Astrocyte (in vitro differentiated cells and primary cell): ENCODE data around the gene ANKRD1. TPM values are rescaled to one million over a fixed set of nuclear protein-coding genes. Genes with fewer than 3 reads are reported as not detected.

Source experiments
- DNase-seq: peaks from one replicate; pipeline ENCODE4 v3.0.0-alpha.2; 2010; ENCODE audit warnings: low read depth
- FAIRE-seq: peaks from 2 replicates; lab custom pipeline; 2011; peaks lifted over from hg19 to GRCh38; lab: Jason Lieb, UNC
- H2AFZ ChIP-seq: 2 replicates; pipeline ENCODE4 v1.6.0; 2012; ENCODE audit warnings: low read depth, low read length, inconsistent platforms
- H3K27ac ChIP-seq: 2 replicates; pipeline ENCODE4 v1.5.1; 2011; ENCODE audit warnings: low read depth, low read length, inconsistent platforms
- H3K27me3 ChIP-seq: 2 replicates; pipeline ENCODE4 v1.6.0; 2011; ENCODE audit warnings: low read length, inconsistent platforms; ENCODE audit not compliant: insufficient read depth
- H3K36me3 ChIP-seq: 2 replicates; pipeline ENCODE4 v1.5.1; 2011; ENCODE audit warnings: low read length, inconsistent platforms; ENCODE audit not compliant: insufficient read depth
- H3K4me1 ChIP-seq: 2 replicates; pipeline ENCODE4 v1.5.1; 2011; ENCODE audit warnings: low read length, inconsistent platforms; ENCODE audit not compliant: insufficient read depth
- H3K4me2 ChIP-seq: 2 replicates; pipeline ENCODE4 v1.6.0; 2012; ENCODE audit warnings: low read length, inconsistent platforms
- H3K4me3 ChIP-seq: 2 replicates; pipeline ENCODE4 v1.5.1; 2011; ENCODE audit warnings: low read depth, mild to moderate bottlenecking, low read length, inconsistent platforms; ENCODE audit not compliant: insufficient read depth
- H3K79me2 ChIP-seq: 2 replicates; pipeline ENCODE4 v1.6.0; 2012; ENCODE audit warnings: mild to moderate bottlenecking, low read length, inconsistent platforms; ENCODE audit not compliant: insufficient read depth
- H3K9ac ChIP-seq: 2 replicates; pipeline ENCODE4 v1.6.0; 2012; ENCODE audit warnings: mild to moderate bottlenecking, low read length, inconsistent platforms
- H3K9me3 ChIP-seq: 2 replicates; pipeline ENCODE4 v1.5.1; 2012; ENCODE audit warnings: low read depth, mild to moderate bottlenecking, low read length, inconsistent platforms; ENCODE audit not compliant: insufficient read depth
- H4K20me1 ChIP-seq: 2 replicates; pipeline ENCODE4 v1.6.0; 2012; ENCODE audit warnings: low read length, inconsistent platforms; ENCODE audit not compliant: insufficient read depth
- H3K27ac Mint-ChIP-seq: one replicate; pipeline ENCODE4 v1.8.0; 2021; ENCODE audit warnings: mild to moderate bottlenecking, mixed read lengths; ENCODE audit not compliant: unreplicated experiment
- H3K27me3 Mint-ChIP-seq: one replicate; pipeline ENCODE4 v1.8.0; 2021; ENCODE audit warnings: low read depth, mixed read lengths; ENCODE audit not compliant: unreplicated experiment
- H3K36me3 Mint-ChIP-seq: one replicate; pipeline ENCODE4 v1.8.0; 2021; ENCODE audit warnings: low read depth, mixed read lengths; ENCODE audit not compliant: unreplicated experiment
- H3K4me1 Mint-ChIP-seq: one replicate; pipeline ENCODE4 v1.8.0; 2021; ENCODE audit warnings: low read depth, mixed read lengths; ENCODE audit not compliant: unreplicated experiment
- H3K4me3 Mint-ChIP-seq: one replicate; pipeline ENCODE4 v1.8.0; 2021; ENCODE audit warnings: mild to moderate bottlenecking, moderate library complexity, mixed read lengths; ENCODE audit not compliant: unreplicated experiment
- H3K9me3 Mint-ChIP-seq: one replicate; pipeline ENCODE4 v1.8.0; 2021; ENCODE audit warnings: mild to moderate bottlenecking, mixed read lengths; ENCODE audit not compliant: unreplicated experiment
- EZH2 ChIP-seq: IDR thresholded peaks from 2 replicates; pipeline ENCODE4 v1.6.1; 2012; ENCODE audit warnings: mild to moderate bottlenecking, low read length, inconsistent platforms; ENCODE audit not compliant: insufficient read depth
- total RNA-seq: library from RNA; stranded (reverse); gene quantifications from 2 replicates; pipeline ENCODE4 v1.2.1, GENCODE V29; 2021
- TF ChIP-seq, protein P1 (sequence below): IDR thresholded peaks from 2 replicates; pipeline ENCODE4 v1.5.1; 2011; ENCODE audit warnings: low read depth, mild to moderate bottlenecking, inconsistent platforms, low read length, moderate library complexity; ENCODE audit not compliant: insufficient read depth

ANKRD1 gene
- total RNA-seq, 1 donor from 2014 or later = 913 TPM

DNA sequence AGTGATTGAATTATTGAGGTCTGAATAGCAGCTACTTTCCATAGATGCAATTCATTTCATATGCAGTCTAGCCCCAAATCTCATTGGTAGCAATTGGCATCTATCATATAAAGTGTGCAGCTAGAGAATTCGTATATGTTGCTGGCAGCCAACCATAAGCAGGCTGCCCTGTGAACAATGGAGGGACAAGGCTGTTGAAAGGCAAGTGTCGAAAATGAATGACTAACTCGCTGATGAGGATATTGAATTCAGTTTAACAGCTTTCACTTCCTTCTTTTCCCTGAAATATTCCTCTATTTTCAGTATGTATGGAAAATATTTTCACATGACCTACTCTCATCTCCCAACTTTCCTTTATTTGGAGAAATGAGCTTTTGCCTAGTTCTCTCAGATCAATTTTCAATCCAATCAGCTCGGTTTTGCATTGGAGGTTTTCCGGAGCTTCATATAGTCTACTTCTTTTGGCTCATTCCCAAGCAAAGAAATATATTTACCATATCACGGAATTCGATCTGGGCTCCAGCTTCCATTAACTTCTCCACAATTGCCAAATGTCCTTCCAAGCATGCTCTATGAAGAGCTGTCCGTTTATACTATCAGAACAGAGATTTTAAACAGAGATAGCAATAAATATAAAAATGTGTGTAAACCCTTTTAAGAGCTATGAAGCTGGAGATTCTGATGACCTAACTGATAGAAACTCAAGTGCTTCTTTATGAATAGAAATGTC is 3.5 kb downstream of the ANKRD1 start:
- peaks cover 20% of the 10 kb centered on the region for H3K4me1 Mint-ChIP-seq
- peak overlapping the region; percentile 25 for H3K4me2 ChIP-seq
- no peak overlapping the region for H2AFZ ChIP-seq
- H3K27me3 Mint-ChIP-seq = no peaks in the 10 kb centered on the region
- peak overlapping the region; percentile 94 for H3K4me3 Mint-ChIP-seq
- H3K9ac ChIP-seq = no peak overlapping the region
- TF ChIP-seq, protein P1, sequence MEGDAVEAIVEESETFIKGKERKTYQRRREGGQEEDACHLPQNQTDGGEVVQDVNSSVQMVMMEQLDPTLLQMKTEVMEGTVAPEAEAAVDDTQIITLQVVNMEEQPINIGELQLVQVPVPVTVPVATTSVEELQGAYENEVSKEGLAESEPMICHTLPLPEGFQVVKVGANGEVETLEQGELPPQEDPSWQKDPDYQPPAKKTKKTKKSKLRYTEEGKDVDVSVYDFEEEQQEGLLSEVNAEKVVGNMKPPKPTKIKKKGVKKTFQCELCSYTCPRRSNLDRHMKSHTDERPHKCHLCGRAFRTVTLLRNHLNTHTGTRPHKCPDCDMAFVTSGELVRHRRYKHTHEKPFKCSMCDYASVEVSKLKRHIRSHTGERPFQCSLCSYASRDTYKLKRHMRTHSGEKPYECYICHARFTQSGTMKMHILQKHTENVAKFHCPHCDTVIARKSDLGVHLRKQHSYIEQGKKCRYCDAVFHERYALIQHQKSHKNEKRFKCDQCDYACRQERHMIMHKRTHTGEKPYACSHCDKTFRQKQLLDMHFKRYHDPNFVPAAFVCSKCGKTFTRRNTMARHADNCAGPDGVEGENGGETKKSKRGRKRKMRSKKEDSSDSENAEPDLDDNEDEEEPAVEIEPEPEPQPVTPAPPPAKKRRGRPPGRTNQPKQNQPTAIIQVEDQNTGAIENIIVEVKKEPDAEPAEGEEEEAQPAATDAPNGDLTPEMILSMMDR = no peak
- TF ChIP-seq EZH2 = no peak
- H3K4me3 ChIP-seq = no peak overlapping the region
- H3K27ac ChIP-seq = no peak overlapping the region
- DNase-seq (no peak), FAIRE-seq (no peak)
- no peaks in the 10 kb centered on the region for H4K20me1 ChIP-seq
- H3K27me3 ChIP-seq = no peaks in the 10 kb centered on the region
- H3K9me3 ChIP-seq = no peaks in the 10 kb centered on the region
- H3K4me1 ChIP-seq = peaks cover 16% of the 10 kb centered on the region
- peaks cover 12% of the 10 kb centered on the region for H3K79me2 ChIP-seq
- H3K27ac Mint-ChIP-seq = peak overlapping the region; percentile 87
- H3K36me3 ChIP-seq = peaks cover 5% of the 10 kb centered on the region
- H3K36me3 Mint-ChIP-seq = peaks cover 12% of the 10 kb centered on the region
- no peaks in the 10 kb centered on the region for H3K9me3 Mint-ChIP-seq

DNA sequence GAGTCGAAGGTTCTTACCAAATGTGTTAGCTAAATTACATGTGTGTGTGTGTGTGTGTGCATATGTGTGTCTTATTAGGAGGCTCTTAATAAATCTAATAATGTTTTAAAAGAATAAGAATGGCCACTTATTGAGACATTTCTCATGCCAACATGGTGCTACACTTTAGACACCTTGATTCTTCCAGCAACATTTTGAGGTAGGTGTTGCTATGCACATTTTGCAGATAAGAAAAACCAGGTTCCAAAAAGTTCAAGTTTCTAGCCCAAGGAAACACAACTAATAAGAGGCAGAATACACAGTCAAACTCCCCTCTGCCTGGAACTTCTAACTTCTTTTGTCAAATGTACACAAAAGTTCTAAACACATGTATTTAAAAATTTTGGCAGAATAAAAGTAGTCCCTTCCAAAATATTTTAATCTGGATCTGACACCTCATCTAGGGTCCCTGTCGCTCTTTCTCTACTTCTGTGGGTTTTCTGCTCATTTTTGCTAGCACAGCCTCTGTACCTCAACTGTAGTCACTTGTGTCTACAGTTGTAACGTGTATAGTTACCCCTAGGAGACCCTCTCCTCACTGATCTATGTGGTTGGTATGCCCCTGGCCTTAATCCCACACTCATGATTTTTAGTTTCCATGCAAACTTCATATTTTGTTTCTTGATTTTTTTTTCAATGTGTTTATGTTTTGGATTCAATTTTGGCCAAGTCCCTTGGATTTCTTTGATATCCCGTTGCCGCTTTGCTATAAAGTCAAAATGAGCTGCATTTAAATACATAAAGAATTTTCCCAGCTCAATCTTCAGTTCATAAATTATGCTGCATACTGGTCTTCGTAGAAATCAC is 4.3 kb downstream of the ANKRD1 start:
- Histone ChIP-seq H3K4me3 (no peak overlapping the region), H2AFZ (no peak overlapping the region), H3K36me3 (peaks cover 5% of the 10 kb centered on the region), H3K9me3 (no peaks in the 10 kb centered on the region), H3K79me2 (peaks cover 12% of the 10 kb centered on the region), H3K27me3 (no peaks in the 10 kb centered on the region), H3K9ac (no peak overlapping the region), H3K4me1 (peaks cover 16% of the 10 kb centered on the region), H3K4me2 (peak overlapping the region; percentile 25), H3K27ac (no peak overlapping the region), H4K20me1 (no peaks in the 10 kb centered on the region)
- DNase-seq = no peak
- TF ChIP-seq EZH2 = no peak
- TF ChIP-seq, protein P1 = no peak
- no peaks in the 10 kb centered on the region for H3K27me3 Mint-ChIP-seq
- no peaks in the 10 kb centered on the region for H3K9me3 Mint-ChIP-seq
- peaks cover 17% of the 10 kb centered on the region for H3K4me1 Mint-ChIP-seq
- no peak for FAIRE-seq
- peak overlapping the region; percentile 87 for H3K27ac Mint-ChIP-seq
- peaks cover 12% of the 10 kb centered on the region for H3K36me3 Mint-ChIP-seq
- peak overlapping the region; percentile 94 for H3K4me3 Mint-ChIP-seq
